HepG2 (cell line): ENCODE results near the gene ECSIT. TPM values are rescaled to one million over a fixed set of nuclear protein-coding genes. Genes with fewer than 3 reads are reported as not detected.

Source experiments
- BRCA1 ChIP-seq: sonication (generic); formaldehyde crosslinking; IDR thresholded peaks from 2 replicates; pipeline ENCODE4 v1.4.0; 2020; ENCODE audit warnings: missing genetic modification reagents
- GABPA ChIP-seq, 2 experiments: IDR thresholded peaks; 2 replicates each; pipeline ENCODE4 v1.6.1; 2011 to 2016; ENCODE audit warnings: low read depth in 2 of 2, low read length in 1 of 2, missing biosample characterization in 1 of 2, missing genetic modification characterization in 1 of 2
- HNRNPLL ChIP-seq: fragments of 200-400 bp; formaldehyde crosslinking; IDR thresholded peaks from 2 replicates; pipeline ENCODE4 v1.6.1; 2017; ENCODE audit warnings: mild to moderate bottlenecking, low read depth, low read length; ENCODE audit not compliant: poor library complexity, severe bottlenecking
- NCOR1 ChIP-seq: fragments of 200-600 bp; sonication (generic); IDR thresholded peaks from 2 replicates; pipeline ENCODE4 v1.7.0; 2017; ENCODE audit warnings: antibody characterized with exemption, low read length, borderline replicate concordance
- NFKBIZ ChIP-seq: IDR thresholded peaks from 2 replicates; pipeline ENCODE4 v1.6.1; 2018; ENCODE audit warnings: missing genetic modification reagents, missing compliant biosample characterization
- RBAK ChIP-seq: sonication (generic); formaldehyde crosslinking; IDR thresholded peaks from 2 replicates; pipeline ENCODE4 v1.5.1; 2020; ENCODE audit warnings: mild to moderate bottlenecking, missing genetic modification reagents
- RBM39 ChIP-seq: fragments of 200-400 bp; formaldehyde crosslinking; IDR thresholded peaks from one replicate; pipeline ENCODE4 v1.6.1; 2018; ENCODE audit warnings: antibody characterized with exemption, mild to moderate bottlenecking, low read depth, low read length; ENCODE audit not compliant: poor library complexity, severe bottlenecking
- RXRA ChIP-seq: sonication (generic); formaldehyde crosslinking; IDR thresholded peaks from 2 replicates; pipeline ENCODE4 v1.5.1; 2020; ENCODE audit warnings: missing genetic modification reagents
- ZC3H13 ChIP-seq: sonication (generic); formaldehyde crosslinking; IDR thresholded peaks from 2 replicates; pipeline ENCODE4 v1.8.1; 2023; ENCODE audit warnings: mild to moderate bottlenecking, missing genetic modification reagents, moderate library complexity
- ZNF256 ChIP-seq: sonication (generic); formaldehyde crosslinking; conservative IDR thresholded peaks from 2 replicates; pipeline ENCODE4 v1.4.0; 2020; ENCODE audit warnings: missing genetic modification reagents
- ZNF382 ChIP-seq: sonication (generic); formaldehyde crosslinking; IDR thresholded peaks from 2 replicates; pipeline ENCODE4 v1.5.0; 2020; ENCODE audit warnings: missing genetic modification reagents, mild to moderate bottlenecking, borderline replicate concordance
- ZNF629 ChIP-seq: sonication (generic); formaldehyde crosslinking; conservative IDR thresholded peaks from 2 replicates; pipeline ENCODE4 v1.5.0; 2020; ENCODE audit warnings: missing genetic modification reagents
- polyA plus RNA-seq, 8 experiments: library from polyadenylated mRNA; depleted of rRNA in 3 of 8; stranded (reverse) in 7 of 8; unstranded in 1 of 8; fragments of >200 nt; fragmentation: Illumina TruSeq in 4 of 8; extraction: Trizol in 4 of 8; gene quantifications; 2 replicates each; pipeline versions ENCODE4 v1.2.1 to v1.2.3, GENCODE V29; 2011 to 2016; ENCODE audit warnings: low read depth in 4 of 8, missing spikeins in 1 of 8, mixed read lengths in 1 of 8; ENCODE audit not compliant: insufficient read depth in 1 of 8
- total RNA-seq, 5 experiments: library from RNA; depleted of rRNA; stranded (reverse); fragments of >200 nt; fragmentation: Illumina TruSeq; extraction: Trizol; gene quantifications; 2 replicates each; pipeline ENCODE4 v1.2.3, GENCODE V29; 2016; ENCODE audit warnings: low read depth in 1 of 5
- TF ChIP-seq, protein P1 (sequence below): sonication (generic); formaldehyde crosslinking; IDR thresholded peaks from 2 replicates; pipeline ENCODE4 v1.5.1; 2020; ENCODE audit warnings: missing genetic modification reagents, mild to moderate bottlenecking, borderline replicate concordance
- TF ChIP-seq, protein P2 (sequence below): sonication (generic); formaldehyde crosslinking; conservative IDR thresholded peaks from 2 replicates; pipeline ENCODE4 v1.5.0; 2020; ENCODE audit warnings: missing genetic modification reagents
- TF ChIP-seq, protein P3 (sequence below): sonication (generic); formaldehyde crosslinking; IDR thresholded peaks from 2 replicates; pipeline ENCODE4 v1.5.0; 2020; ENCODE audit warnings: mild to moderate bottlenecking, missing genetic modification reagents
- TF ChIP-seq, protein P4 (sequence below): IDR thresholded peaks from 2 replicates; pipeline ENCODE4 v1.6.1; 2018; ENCODE audit warnings: missing genetic modification reagents
- TF ChIP-seq, protein P5 (sequence below): sonication (generic); formaldehyde crosslinking; IDR thresholded peaks from 2 replicates; pipeline ENCODE4 v1.4.0; 2020; ENCODE audit warnings: low read depth, missing genetic modification reagents
- TF ChIP-seq, protein P6 (sequence below): IDR thresholded peaks from 2 replicates; pipeline ENCODE4 v1.6.1; 2012; ENCODE audit warnings: inconsistent platforms

ECSIT gene
- total and polyA plus RNA-seq, 2 of the 13 experiments (the other 11 are each of a cell fraction or from before 2014, with no cell fraction given), result 36.4 to 62.3 TPM

DNA sequence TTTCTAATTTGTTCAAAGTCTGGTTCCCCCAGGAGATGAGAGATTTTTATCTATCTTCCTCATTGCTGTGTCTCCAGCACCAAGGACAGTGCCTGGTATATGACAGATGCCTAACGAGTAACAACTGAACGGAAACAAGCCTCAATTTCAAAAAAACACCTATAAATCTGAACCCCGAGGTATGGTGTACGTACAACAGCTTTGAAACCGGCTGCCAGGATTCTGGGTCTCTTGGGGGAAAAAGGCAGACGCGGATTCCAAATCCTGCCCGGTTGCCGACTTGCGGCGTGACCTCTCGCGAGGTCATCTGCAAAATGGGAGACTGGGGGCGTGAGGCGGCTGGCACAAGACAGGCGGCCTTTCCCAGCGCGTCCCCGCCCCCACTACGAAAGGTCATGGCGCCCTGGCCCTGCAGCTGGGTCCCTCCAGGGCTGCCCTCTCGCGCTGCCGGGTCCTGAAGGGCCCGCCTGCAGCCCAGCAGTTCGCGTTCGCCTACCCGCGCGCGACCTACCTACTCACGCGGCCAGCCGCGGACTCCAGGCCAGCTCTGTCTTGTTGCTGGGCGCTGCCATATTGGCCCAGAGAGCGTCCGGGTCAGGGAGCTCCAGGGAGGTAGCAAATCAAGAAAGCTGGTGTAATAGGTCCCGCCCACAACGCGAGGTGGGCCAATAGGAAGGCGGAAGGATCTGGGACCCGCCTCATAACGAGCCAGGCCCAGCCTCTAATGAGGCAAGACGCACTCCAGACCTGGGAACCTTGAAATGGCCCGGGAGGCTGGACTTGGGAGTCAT is at the start of gene ECSIT (continued):
- TF ChIP-seq, protein P1, sequence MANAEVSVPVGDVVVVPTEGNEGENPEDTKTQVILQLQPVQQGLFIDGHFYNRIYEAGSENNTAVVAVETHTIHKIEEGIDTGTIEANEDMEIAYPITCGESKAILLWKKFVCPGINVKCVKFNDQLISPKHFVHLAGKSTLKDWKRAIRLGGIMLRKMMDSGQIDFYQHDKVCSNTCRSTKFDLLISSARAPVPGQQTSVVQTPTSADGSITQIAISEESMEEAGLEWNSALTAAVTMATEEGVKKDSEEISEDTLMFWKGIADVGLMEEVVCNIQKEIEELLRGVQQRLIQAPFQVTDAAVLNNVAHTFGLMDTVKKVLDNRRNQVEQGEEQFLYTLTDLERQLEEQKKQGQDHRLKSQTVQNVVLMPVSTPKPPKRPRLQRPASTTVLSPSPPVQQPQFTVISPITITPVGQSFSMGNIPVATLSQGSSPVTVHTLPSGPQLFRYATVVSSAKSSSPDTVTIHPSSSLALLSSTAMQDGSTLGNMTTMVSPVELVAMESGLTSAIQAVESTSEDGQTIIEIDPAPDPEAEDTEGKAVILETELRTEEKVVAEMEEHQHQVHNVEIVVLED (CRISPR knock-in tag), result peak; percentile 85; the same call in 1 of the 2 replicates
- TF ChIP-seq, protein P2, sequence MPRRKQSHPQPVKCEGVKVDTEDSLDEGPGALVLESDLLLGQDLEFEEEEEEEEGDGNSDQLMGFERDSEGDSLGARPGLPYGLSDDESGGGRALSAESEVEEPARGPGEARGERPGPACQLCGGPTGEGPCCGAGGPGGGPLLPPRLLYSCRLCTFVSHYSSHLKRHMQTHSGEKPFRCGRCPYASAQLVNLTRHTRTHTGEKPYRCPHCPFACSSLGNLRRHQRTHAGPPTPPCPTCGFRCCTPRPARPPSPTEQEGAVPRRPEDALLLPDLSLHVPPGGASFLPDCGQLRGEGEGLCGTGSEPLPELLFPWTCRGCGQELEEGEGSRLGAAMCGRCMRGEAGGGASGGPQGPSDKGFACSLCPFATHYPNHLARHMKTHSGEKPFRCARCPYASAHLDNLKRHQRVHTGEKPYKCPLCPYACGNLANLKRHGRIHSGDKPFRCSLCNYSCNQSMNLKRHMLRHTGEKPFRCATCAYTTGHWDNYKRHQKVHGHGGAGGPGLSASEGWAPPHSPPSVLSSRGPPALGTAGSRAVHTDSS (CRISPR knock-in tag), result 0 out of 2 replicates have a peak, but pooled peaks have one; percentile 42
- TF ChIP-seq, protein P3, sequence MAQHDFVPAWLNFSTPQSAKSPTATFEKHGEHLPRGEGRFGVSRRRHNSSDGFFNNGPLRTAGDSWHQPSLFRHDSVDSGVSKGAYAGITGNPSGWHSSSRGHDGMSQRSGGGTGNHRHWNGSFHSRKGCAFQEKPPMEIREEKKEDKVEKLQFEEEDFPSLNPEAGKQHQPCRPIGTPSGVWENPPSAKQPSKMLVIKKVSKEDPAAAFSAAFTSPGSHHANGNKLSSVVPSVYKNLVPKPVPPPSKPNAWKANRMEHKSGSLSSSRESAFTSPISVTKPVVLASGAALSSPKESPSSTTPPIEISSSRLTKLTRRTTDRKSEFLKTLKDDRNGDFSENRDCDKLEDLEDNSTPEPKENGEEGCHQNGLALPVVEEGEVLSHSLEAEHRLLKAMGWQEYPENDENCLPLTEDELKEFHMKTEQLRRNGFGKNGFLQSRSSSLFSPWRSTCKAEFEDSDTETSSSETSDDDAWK (CRISPR knock-in tag), result no peak
- TF ChIP-seq BRCA1 (CRISPR knock-in tag) (no peak), NFKBIZ (0 out of 2 replicates have a peak, but pooled peaks have one; percentile 27), RBM39 (peak; percentile 60), ZNF629 (CRISPR knock-in tag) (peak; percentile 84), HNRNPLL (peak; percentile 44), ZC3H13 (CRISPR knock-in tag) (no peak), GABPA (IDR thresholded peaks at IDR 0.05; ENCODE audit: low read depth, low read length) (peak; percentile 74), GABPA (CRISPR knock-in tag; IDR thresholded peaks at IDR 0.05; ENCODE audit: low read depth) (peak; percentile 93), RBAK (CRISPR knock-in tag) (no peak), ZNF382 (CRISPR knock-in tag) (no peak), NCOR1 (peak; percentile 45; the same call in 1 of the 2 replicates), ZNF256 (CRISPR knock-in tag) (no peak), RXRA (CRISPR knock-in tag) (peak; percentile 89)
- TF ChIP-seq, protein P4, sequence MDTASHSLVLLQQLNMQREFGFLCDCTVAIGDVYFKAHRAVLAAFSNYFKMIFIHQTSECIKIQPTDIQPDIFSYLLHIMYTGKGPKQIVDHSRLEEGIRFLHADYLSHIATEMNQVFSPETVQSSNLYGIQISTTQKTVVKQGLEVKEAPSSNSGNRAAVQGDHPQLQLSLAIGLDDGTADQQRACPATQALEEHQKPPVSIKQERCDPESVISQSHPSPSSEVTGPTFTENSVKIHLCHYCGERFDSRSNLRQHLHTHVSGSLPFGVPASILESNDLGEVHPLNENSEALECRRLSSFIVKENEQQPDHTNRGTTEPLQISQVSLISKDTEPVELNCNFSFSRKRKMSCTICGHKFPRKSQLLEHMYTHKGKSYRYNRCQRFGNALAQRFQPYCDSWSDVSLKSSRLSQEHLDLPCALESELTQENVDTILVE (CRISPR knock-in tag), result peak; percentile 58; the same call in 1 of the 2 replicates
- TF ChIP-seq, protein P5, sequence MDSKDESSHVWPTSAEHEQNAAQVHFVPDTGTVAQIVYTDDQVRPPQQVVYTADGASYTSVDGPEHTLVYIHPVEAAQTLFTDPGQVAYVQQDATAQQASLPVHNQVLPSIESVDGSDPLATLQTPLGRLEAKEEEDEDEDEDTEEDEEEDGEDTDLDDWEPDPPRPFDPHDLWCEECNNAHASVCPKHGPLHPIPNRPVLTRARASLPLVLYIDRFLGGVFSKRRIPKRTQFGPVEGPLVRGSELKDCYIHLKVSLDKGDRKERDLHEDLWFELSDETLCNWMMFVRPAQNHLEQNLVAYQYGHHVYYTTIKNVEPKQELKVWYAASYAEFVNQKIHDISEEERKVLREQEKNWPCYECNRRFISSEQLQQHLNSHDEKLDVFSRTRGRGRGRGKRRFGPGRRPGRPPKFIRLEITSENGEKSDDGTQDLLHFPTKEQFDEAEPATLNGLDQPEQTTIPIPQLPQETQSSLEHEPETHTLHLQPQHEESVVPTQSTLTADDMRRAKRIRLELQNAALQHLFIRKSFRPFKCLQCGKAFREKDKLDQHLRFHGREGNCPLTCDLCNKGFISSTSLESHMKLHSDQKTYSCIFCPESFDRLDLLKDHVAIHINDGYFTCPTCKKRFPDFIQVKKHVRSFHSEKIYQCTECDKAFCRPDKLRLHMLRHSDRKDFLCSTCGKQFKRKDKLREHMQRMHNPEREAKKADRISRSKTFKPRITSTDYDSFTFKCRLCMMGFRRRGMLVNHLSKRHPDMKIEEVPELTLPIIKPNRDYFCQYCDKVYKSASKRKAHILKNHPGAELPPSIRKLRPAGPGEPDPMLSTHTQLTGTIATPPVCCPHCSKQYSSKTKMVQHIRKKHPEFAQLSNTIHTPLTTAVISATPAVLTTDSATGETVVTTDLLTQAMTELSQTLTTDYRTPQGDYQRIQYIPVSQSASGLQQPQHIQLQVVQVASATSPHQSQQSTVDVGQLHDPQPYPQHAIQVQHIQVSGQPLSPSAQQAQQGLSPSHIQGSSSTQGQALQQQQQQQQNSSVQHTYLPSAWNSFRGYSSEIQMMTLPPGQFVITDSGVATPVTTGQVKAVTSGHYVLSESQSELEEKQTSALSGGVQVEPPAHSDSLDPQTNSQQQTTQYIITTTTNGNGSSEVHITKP (CRISPR knock-in tag), result 0 out of 2 replicates have a peak, but pooled peaks have one; percentile 39
- TF ChIP-seq, protein P6, sequence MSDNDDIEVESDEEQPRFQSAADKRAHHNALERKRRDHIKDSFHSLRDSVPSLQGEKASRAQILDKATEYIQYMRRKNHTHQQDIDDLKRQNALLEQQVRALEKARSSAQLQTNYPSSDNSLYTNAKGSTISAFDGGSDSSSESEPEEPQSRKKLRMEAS, result peak; percentile 83
